HG03280 (cell line): ENCODE results near the gene ACE.

ENCODE experiments used
- ATAC-seq: cut with Tn5 transposase; IDR thresholded peaks from one replicate; pipeline ENCODE4 v1.9.1; 2021; ENCODE audit warnings: mild to moderate bottlenecking, moderate library complexity; ENCODE audit not compliant: unreplicated experiment

ACE gene

DNA sequence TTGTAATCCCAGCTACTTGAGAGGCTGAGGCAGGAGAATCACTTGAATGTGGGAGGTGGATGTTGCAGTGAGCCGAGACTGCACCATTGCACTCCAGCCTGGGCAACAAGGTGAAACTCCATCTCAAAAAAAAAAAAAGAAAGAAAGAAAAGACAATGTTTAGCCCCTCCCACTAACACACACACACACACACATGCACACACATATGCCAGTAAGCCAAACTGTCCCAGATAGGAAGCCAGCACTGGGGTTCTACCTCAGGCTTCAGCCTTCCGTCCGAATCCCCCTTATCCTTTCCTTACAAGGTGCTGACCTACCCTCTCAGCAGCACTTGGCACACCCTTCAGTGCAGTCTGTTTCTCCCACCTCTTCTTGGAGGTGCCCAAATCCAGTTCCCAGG lies 37.6 kb downstream of the ACE start:
- ATAC-seq = no peak

DNA sequence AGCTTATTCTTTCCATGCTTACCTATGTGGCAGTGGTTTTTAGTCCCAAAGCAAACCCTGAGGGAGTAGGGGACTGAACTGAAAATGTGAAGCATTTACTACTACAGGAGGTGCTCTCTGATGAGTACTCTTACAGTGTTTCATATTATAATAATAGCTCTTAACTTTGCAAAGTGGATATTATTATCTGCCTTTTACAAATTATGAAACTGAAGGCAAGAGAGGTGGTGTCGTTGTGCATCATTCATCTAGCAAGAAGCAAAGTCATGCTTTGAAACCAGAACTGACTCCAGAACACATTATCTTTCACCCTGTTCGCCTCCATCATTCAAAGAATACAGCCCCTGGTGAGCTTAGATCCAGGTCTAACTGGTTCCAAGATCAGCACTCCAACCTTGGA lies 38.1 kb downstream of the ACE start:
- ATAC-seq = no peak

DNA sequence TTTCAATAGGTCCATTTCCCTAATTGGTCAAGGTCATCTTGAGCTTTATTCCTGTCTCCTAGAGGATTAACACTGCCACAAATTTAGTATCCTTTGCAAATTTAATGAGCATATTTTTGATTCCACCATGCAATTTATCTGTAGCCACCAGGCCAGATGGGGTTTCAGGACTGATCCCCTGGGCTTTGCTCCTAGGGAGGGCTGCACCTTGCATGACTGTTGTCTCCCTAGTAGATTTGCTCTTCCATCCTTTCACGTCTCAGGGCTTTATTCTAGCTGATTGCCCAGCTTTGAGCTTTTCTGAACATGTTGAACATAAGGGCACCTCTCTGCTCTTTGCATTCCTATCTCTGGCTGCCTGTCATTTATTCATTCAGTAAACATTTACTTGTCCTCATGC lies 38.6 kb downstream of the ACE start:
- no peak for ATAC-seq

- no peak for ATAC-seq
Observed at GRCh38 chr17:63516910-63517824, 40.3 kb downstream of the ACE start.

- no peak for ATAC-seq
Observed at GRCh38 chr17:63517825-63518534, 41.1 kb downstream of the ACE start.

DNA sequence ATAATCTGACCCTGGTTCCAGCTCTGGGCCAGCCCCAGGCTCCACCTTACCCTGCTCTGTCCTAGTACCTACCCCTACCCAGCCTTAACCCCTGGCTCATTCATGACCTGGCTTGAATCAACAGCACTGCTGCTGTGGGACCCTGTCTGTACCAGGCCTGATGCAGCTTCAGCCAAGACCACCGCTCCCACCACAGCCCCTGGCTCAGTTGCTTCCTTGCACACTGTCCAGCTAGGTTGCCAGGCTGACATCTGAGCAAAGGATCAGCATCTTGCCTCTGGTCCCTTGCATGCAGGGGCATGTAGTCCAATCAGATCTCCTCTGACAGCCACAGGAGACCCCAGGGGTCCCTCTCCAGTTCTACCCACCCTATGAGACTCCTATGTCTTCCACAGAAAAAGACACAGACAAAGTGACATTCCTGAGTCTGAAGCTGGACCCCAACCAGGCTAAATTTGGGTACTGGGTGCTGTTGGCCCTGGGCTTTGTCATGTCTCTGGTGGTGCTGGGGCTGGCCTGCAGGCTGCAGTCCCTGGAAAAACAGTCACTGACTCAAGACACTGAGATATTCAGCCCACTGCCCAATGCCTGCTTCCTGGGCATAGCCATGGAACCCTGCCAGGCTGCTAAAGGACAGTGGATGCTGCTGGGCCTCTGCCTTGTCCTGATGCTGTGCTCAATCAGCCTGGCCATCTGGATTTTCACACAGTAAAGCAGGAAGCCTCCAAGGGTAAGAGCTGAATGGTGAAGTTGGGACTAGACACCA lies 42.4 kb downstream of the ACE start:
- no peak for ATAC-seq

- ATAC-seq = no peak
Observed at GRCh38 chr17:63519972-63520882, 43.4 kb downstream of the ACE start.

GRCh38 chr17:63523253-63523855 lies 46.5 kb downstream of the ACE start, which contains the start of gene KCNH6:
KCNH6 (plus strand) TSS chr17:63523358; CDS start chr17:63523414, 56 bp downstream.
- ATAC-seq = no peak

DNA sequence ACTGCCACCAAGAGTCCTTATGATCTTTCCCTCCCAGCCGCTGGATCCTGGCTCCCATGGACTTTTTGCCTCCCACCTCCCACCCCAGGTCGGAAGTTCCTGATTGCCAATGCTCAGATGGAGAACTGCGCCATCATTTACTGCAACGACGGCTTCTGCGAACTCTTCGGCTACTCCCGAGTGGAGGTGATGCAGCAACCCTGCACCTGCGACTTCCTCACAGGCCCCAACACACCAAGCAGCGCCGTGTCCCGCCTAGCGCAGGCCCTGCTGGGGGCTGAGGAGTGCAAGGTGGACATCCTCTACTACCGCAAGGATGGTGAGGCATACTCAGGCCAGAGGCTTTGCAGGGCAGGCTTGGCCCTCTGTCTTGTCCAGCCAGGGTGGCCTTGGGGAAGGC lies 47.2 kb downstream of the ACE start:
- ATAC-seq = no peak

DNA sequence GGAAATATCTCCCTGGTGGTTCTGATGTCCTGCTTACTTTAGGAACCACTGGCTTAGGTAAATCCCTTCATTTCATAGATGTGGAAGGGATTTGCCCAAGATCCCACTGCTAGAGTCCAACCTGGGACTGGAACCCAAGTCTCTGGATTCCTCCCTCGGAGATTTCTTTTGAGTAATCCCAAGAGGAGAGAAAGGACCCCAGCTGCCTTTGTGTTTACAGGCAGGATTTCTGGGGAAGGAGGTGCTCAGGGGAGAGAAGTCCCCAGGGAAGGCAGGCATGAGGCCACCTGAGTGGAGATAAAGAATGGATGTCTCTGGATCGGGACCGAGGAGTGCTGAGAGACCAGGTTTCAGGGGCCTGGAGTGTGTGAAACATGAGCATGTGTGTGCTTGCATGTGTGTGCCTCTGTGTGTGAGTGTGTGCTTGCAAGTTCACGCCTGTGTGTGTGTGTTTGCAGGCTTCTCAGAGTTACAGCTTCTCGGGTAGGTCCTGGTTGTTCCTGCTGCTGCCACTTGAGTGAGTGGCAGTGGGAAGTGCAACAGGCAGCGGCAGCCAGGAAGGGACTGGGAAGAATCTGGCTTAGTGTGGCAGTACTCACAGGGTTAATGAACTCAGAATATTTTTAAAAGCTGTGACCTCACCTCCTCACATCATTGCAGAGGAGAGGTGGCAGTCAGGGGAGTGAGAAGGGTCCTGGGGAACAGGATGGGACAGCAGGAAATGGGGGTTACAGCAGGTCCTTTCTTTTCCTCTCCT lies 48.5 kb downstream of the ACE start:
- ATAC-seq = no peak

DNA sequence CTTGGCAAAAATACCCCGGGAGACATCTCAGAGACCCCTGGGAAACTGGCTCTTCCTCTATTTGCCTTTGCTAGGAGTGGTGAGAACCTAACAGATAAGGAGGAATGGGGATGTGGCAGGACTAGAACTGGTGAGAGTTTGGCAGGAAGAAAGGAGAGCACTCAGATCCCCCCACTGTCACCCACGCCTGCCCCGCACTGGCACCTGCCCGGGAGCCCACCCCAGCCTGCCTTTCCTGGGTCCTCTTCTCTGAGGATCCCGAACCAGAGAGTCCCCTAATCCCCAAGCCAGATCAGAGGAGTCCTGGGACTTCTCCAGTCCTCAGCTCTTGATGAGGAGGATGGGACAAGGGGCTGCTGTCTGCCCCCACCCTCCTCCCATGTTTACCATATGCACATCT lies 50.0 kb downstream of the ACE start:
- no peak for ATAC-seq

DNA sequence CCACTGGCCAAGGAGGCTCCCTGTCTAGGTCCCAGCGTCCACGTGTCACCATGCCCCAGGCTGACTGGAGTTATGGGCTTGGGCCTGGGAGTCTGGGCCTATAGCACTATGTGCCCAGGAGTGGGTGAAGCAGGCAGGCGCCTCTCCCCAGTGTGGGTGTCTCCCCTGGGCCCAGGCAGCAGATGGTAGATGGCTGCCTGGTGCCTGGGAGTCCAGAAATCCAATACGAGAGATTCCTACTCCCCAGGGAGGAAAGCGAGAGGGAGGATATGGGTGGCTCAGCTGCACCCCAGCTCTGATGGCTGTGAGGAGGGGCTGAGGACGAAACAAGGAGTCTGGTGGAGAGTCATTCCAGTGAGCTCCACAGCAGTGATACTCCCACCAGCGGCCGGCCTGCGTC lies 51.3 kb downstream of the ACE start:
- no peak for ATAC-seq

DNA sequence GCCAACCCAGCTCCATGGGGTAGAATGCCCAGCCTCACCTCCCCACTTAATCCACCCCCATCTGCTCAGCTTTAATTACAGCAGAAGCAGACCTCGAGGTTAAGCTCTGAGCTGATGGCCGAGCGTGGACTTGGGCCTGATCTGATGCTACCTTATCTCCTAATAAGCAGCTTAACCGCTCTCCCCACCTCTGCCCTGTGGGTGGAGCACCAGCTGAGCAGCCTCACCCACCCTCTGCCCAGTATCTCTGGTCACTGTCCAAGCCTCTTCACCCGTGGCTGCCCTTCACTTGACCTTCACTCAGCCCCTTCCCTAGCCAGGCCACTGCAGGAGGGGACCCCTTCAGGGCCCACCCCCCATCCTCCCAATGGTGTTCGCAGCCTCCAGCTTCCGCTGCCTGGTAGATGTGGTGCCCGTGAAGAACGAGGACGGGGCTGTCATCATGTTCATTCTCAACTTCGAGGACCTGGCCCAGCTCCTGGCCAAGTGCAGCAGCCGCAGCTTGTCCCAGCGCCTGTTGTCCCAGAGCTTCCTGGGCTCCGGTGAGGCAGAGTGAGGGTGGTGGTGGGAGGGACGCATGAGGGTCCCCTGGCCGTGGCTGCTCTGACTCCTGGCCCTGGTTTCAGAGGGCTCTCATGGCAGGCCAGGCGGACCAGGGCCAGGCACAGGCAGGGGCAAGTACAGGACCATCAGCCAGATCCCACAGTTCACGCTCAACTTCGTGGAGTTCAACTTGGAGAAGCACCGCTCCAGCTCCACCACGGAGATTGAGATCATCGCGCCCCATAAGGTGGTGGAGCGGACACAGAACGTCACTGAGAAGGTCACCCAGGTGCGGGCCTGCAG lies 53.1 kb downstream of the ACE start:
- ATAC-seq = no peak

- ATAC-seq = no peak
Observed at GRCh38 chr17:63530557-63531021, 53.7 kb downstream of the ACE start.

DNA sequence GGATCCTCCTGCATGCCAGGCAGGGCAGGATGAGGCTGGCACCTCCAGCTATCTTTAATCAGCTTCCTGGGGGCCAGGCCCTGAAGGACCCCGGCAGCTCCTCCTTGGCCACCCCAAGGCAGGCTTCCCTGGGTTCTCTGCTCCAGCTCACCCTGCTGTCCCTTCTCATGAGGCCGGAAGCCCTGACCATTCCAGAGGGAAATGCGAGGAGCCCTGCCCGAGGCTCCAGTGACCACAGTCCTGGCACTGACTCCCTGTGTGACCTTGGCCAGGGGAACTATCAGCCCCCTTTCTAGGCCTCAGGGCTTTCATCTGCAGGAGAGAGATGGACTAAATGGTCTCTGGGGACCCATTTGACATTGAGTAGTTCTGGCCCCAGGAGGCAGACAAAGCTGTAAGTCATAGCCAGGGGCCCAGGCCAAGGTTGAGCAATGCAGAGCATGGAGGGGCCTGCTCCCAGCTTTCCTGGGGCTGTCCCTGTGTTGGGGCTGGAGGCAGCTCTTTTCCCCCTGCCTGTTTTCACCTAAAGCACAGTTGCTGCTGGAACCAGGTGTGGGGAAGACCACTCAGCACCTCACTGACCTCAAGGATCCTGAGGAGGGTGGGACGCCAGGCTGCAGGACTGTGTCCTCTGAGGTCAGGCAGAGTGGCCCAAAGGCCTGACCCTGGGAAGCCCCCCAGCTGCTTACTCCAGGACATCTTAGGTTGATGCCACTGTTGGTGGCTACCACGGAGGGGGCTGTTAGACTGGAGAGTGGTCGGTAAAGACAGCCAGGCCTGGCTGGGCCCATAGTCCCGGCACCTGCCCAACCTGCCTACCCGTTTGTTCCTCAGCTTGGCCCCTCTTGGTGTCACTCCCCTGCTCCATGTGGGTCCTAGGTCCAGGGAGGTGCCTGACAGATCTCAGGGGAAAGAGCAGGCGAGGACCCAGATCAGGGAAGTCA lies 54.4 kb downstream of the ACE start:
- ATAC-seq = no peak

- no peak for ATAC-seq
Observed at GRCh38 chr17:63533433-63534077, 56.7 kb downstream of the ACE start.
